Stimulated activated naive CD8-positive, alpha-beta T cell treated with anti-CD3 and anti-CD28 coated beads, Interleukin-15, Interleukin-2, amounts not matched to agents 100 ng/mL and 50 ng/mL, for 24 hours (primary cell): ENCODE results near the gene UNC79.

Source experiments
- H3K27ac Mint-ChIP-seq: one replicate; pipeline ENCODE4 v1.8.0; 2021; ENCODE audit warnings: mild to moderate bottlenecking, mixed read lengths
- H3K27me3 Mint-ChIP-seq: one replicate; pipeline ENCODE4 v1.8.0; 2021; ENCODE audit warnings: mixed read lengths
- H3K36me3 Mint-ChIP-seq: one replicate; pipeline ENCODE4 v1.8.0; 2021; ENCODE audit warnings: low read depth, mixed read lengths
- H3K4me1 Mint-ChIP-seq: one replicate; pipeline ENCODE4 v1.8.0; 2021; ENCODE audit warnings: low read depth, mixed read lengths
- H3K4me3 Mint-ChIP-seq: one replicate; pipeline ENCODE4 v1.8.0; 2021; ENCODE audit warnings: mild to moderate bottlenecking, mixed read lengths
- H3K9me3 Mint-ChIP-seq: one replicate; pipeline ENCODE4 v1.8.0; 2021; ENCODE audit warnings: mixed read lengths

UNC79 gene

GRCh38 chr14:93525696-93526451 is 95.1 kb downstream of the UNC79 start:
- peaks cover 40% of the 10 kb centered on the region for H3K27me3 Mint-ChIP-seq
- H3K4me3 Mint-ChIP-seq: no peak overlapping the region
- no peaks in the 10 kb centered on the region for H3K36me3 Mint-ChIP-seq
- no peaks in the 10 kb centered on the region for H3K4me1 Mint-ChIP-seq
- peaks cover 9% of the 10 kb centered on the region for H3K9me3 Mint-ChIP-seq
- no peak overlapping the region for H3K27ac Mint-ChIP-seq

GRCh38 chr14:93527203-93527607 is 96.5 kb downstream of the UNC79 start:
- no peaks in the 10 kb centered on the region for H3K9me3 Mint-ChIP-seq
- H3K4me3 Mint-ChIP-seq: no peak overlapping the region
- no peak overlapping the region for H3K27ac Mint-ChIP-seq
- peaks cover 40% of the 10 kb centered on the region for H3K27me3 Mint-ChIP-seq
- no peaks in the 10 kb centered on the region for H3K4me1 Mint-ChIP-seq
- H3K36me3 Mint-ChIP-seq: no peaks in the 10 kb centered on the region

GRCh38 chr14:93528884-93529558 is 98.3 kb downstream of the UNC79 start:
- no peaks in the 10 kb centered on the region for H3K9me3 Mint-ChIP-seq
- H3K36me3 Mint-ChIP-seq: no peaks in the 10 kb centered on the region
- H3K27ac Mint-ChIP-seq: no peak overlapping the region
- H3K27me3 Mint-ChIP-seq: peaks cover 40% of the 10 kb centered on the region
- no peaks in the 10 kb centered on the region for H3K4me1 Mint-ChIP-seq
- no peak overlapping the region for H3K4me3 Mint-ChIP-seq

GRCh38 chr14:93531644-93532043 is 100.9 kb downstream of the UNC79 start:
- peaks cover 26% of the 10 kb centered on the region for H3K27me3 Mint-ChIP-seq
- H3K4me3 Mint-ChIP-seq: no peak overlapping the region
- H3K9me3 Mint-ChIP-seq: no peaks in the 10 kb centered on the region
- no peaks in the 10 kb centered on the region for H3K4me1 Mint-ChIP-seq
- no peak overlapping the region for H3K27ac Mint-ChIP-seq
- H3K36me3 Mint-ChIP-seq: no peaks in the 10 kb centered on the region

- Mint-ChIP-seq H3K27ac (no peak overlapping the region), H3K36me3 (no peaks in the 10 kb centered on the region), H3K9me3 (no peaks in the 10 kb centered on the region), H3K27me3 (peaks cover 29% of the 10 kb centered on the region), H3K4me3 (no peak overlapping the region), H3K4me1 (no peaks in the 10 kb centered on the region)
Observed at GRCh38 chr14:93532541-93532940, 101.8 kb downstream of the UNC79 start.

- Mint-ChIP-seq H3K9me3 (no peaks in the 10 kb centered on the region), H3K4me1 (no peaks in the 10 kb centered on the region), H3K27ac (no peak overlapping the region), H3K4me3 (no peak overlapping the region), H3K36me3 (no peaks in the 10 kb centered on the region), H3K27me3 (peaks cover 28% of the 10 kb centered on the region)
Observed at GRCh38 chr14:93533437-93533836, 102.7 kb downstream of the UNC79 start.

GRCh38 chr14:93533842-93534241 is 103.1 kb downstream of the UNC79 start:
- H3K4me1 Mint-ChIP-seq: no peaks in the 10 kb centered on the region
- H3K36me3 Mint-ChIP-seq: no peaks in the 10 kb centered on the region
- no peaks in the 10 kb centered on the region for H3K9me3 Mint-ChIP-seq
- peaks cover 25% of the 10 kb centered on the region for H3K27me3 Mint-ChIP-seq
- no peak overlapping the region for H3K27ac Mint-ChIP-seq
- H3K4me3 Mint-ChIP-seq: no peak overlapping the region

- Mint-ChIP-seq H3K9me3 (no peaks in the 10 kb centered on the region), H3K27ac (no peak overlapping the region), H3K4me3 (no peak overlapping the region), H3K27me3 (peaks cover 13% of the 10 kb centered on the region), H3K4me1 (no peaks in the 10 kb centered on the region), H3K36me3 (no peaks in the 10 kb centered on the region)
Observed at GRCh38 chr14:93535537-93535936, 104.8 kb downstream of the UNC79 start.

GRCh38 chr14:93536945-93537344 is 106.2 kb downstream of the UNC79 start:
- H3K27me3 Mint-ChIP-seq: peaks cover 13% of the 10 kb centered on the region
- no peaks in the 10 kb centered on the region for H3K36me3 Mint-ChIP-seq
- no peak overlapping the region for H3K27ac Mint-ChIP-seq
- no peak overlapping the region for H3K4me3 Mint-ChIP-seq
- H3K9me3 Mint-ChIP-seq: no peaks in the 10 kb centered on the region
- H3K4me1 Mint-ChIP-seq: no peaks in the 10 kb centered on the region

- H3K4me3 Mint-ChIP-seq: no peak overlapping the region
- no peaks in the 10 kb centered on the region for H3K36me3 Mint-ChIP-seq
- H3K27me3 Mint-ChIP-seq: peaks cover 18% of the 10 kb centered on the region
- H3K4me1 Mint-ChIP-seq: no peaks in the 10 kb centered on the region
- H3K9me3 Mint-ChIP-seq: no peaks in the 10 kb centered on the region
- no peak overlapping the region for H3K27ac Mint-ChIP-seq
Observed at GRCh38 chr14:93537951-93538350, 107.2 kb downstream of the UNC79 start.

- Mint-ChIP-seq H3K36me3 (no peaks in the 10 kb centered on the region), H3K27ac (no peak overlapping the region), H3K4me1 (no peaks in the 10 kb centered on the region), H3K27me3 (peaks cover 18% of the 10 kb centered on the region), H3K9me3 (no peaks in the 10 kb centered on the region), H3K4me3 (no peak overlapping the region)
Observed at GRCh38 chr14:93538413-93538812, 107.7 kb downstream of the UNC79 start.

- peaks cover 32% of the 10 kb centered on the region for H3K27me3 Mint-ChIP-seq
- no peaks in the 10 kb centered on the region for H3K9me3 Mint-ChIP-seq
- no peaks in the 10 kb centered on the region for H3K36me3 Mint-ChIP-seq
- no peaks in the 10 kb centered on the region for H3K4me1 Mint-ChIP-seq
- H3K4me3 Mint-ChIP-seq: no peak overlapping the region
- H3K27ac Mint-ChIP-seq: no peak overlapping the region
Observed at GRCh38 chr14:93540235-93540634, 109.5 kb downstream of the UNC79 start.

- Mint-ChIP-seq H3K27me3 (peaks cover 27% of the 10 kb centered on the region), H3K9me3 (no peaks in the 10 kb centered on the region), H3K27ac (no peak overlapping the region), H3K4me1 (no peaks in the 10 kb centered on the region), H3K36me3 (no peaks in the 10 kb centered on the region), H3K4me3 (no peak overlapping the region)
Observed at GRCh38 chr14:93543766-93544165, 113.0 kb downstream of the UNC79 start.

- Mint-ChIP-seq H3K27me3 (peaks cover 27% of the 10 kb centered on the region), H3K36me3 (no peaks in the 10 kb centered on the region), H3K27ac (no peak overlapping the region), H3K9me3 (no peaks in the 10 kb centered on the region), H3K4me3 (no peak overlapping the region), H3K4me1 (no peaks in the 10 kb centered on the region)
Observed at GRCh38 chr14:93544212-93544611, 113.5 kb downstream of the UNC79 start.

- Mint-ChIP-seq H3K27me3 (peaks cover 27% of the 10 kb centered on the region), H3K9me3 (no peaks in the 10 kb centered on the region), H3K4me1 (no peaks in the 10 kb centered on the region), H3K27ac (no peak overlapping the region), H3K36me3 (no peaks in the 10 kb centered on the region), H3K4me3 (no peak overlapping the region)
Observed at GRCh38 chr14:93546642-93547041, 115.9 kb downstream of the UNC79 start.
